OCI-LY3 (cell line): ENCODE data around the gene NTRK2.
A peak's percentile ranks its signal among the peaks of the same experiment; 100 is the strongest.

Experiments used
- H2AFZ ChIP-seq: fragments of 200-600, 300-600 bp; shearing (Covaris generic); 2 replicates; pipeline ENCODE4 v1.6.0; 2014; ENCODE audit warnings: antibody characterized with exemption, low read depth, low read length
- H3K27ac ChIP-seq: fragments of 200-600, 300-600 bp; sonication (generic); 2 replicates; pipeline ENCODE4 v1.5.1; 2014; ENCODE audit warnings: mild to moderate bottlenecking, low read length, moderate library complexity, mixed read lengths
- H3K27me3 ChIP-seq: fragments of 200-600, 300-600 bp; sonication (generic); 2 replicates; pipeline ENCODE4 v1.6.1; 2014; ENCODE audit warnings: low read depth, low read length, mixed read lengths
- H3K36me3 ChIP-seq: fragments of 200-600, 300-600 bp; sonication (generic); replicated peaks from 2 replicates; pipeline ENCODE3; 2014; ENCODE audit warnings: low read depth, low read length, mixed read lengths
- H3K4me1 ChIP-seq: fragments of 300-600, 200-600 bp; sonication (generic); 2 replicates; pipeline ENCODE4 v1.6.1; 2014; ENCODE audit warnings: low read length, mixed read lengths
- H3K4me2 ChIP-seq: fragments of 200-600, 300-600 bp; sonication (generic); 2 replicates; pipeline ENCODE4 v1.6.1; 2014; ENCODE audit warnings: low read length, mixed read lengths
- H3K4me3 ChIP-seq: fragments of 300-600, 200-600 bp; sonication (generic); 2 replicates; pipeline ENCODE4 v1.5.1; 2014; ENCODE audit warnings: antibody characterized with exemption, mild to moderate bottlenecking, low read length, moderate library complexity
- H3K79me2 ChIP-seq: fragments of 300-600, 200-600 bp; shearing (Covaris generic); 2 replicates; pipeline ENCODE4 v1.6.1; 2014; ENCODE audit warnings: mild to moderate bottlenecking, low read length, mixed read lengths
- H3K9ac ChIP-seq: fragments of 300-600, 200-600 bp; shearing (Covaris generic); 2 replicates; pipeline ENCODE4 v1.6.0; 2014; ENCODE audit warnings: mild to moderate bottlenecking, low read length, moderate library complexity
- H3K9me3 ChIP-seq: fragments of 200-600, 300-600 bp; shearing (Covaris generic); 2 replicates; pipeline ENCODE4 v1.6.1; 2014; ENCODE audit warnings: low read length, mixed read lengths; ENCODE audit not compliant: insufficient read depth
- H4K20me1 ChIP-seq: fragments of 200-600, 300-600 bp; sonication (generic); 2 replicates; pipeline ENCODE4 v1.6.1; 2016; ENCODE audit warnings: low read length, mixed read lengths; ENCODE audit not compliant: insufficient read depth
- EZH2phosphoT487 ChIP-seq: fragments of 200-600 bp; shearing (Covaris generic); IDR thresholded peaks from 2 replicates; pipeline ENCODE4 v1.6.1; 2018; ENCODE audit warnings: antibody characterized with exemption, mixed run types, low read depth
- TF ChIP-seq, protein P1 (sequence below): fragments of 200-600, 300-600 bp; sonication (generic); IDR thresholded peaks from 2 replicates; pipeline ENCODE4 v1.5.1; 2014; ENCODE audit warnings: antibody characterized with exemption, low read length, low read depth

Gene NTRK2

GRCh38 chr9:85061969-85062368 lies 392.4 kb downstream of the NTRK2 start:
- Histone ChIP-seq H3K4me3 (no peak overlapping the region), H4K20me1 (no peaks in the 10 kb centered on the region), H3K9me3 (0 out of 2 replicates have a peak, but pooled peaks cover 2% of the 10 kb centered on the region), H3K27me3 (no peaks in the 10 kb centered on the region), H3K79me2 (no peaks in the 10 kb centered on the region), H3K27ac (no peak overlapping the region), H3K4me2 (no peak overlapping the region), H3K9ac (no peak overlapping the region), H3K36me3 (peaks cover 5% of the 10 kb centered on the region), H2AFZ (no peak overlapping the region), H3K4me1 (peaks cover 33% of the 10 kb centered on the region)
- TF ChIP-seq, protein P1, sequence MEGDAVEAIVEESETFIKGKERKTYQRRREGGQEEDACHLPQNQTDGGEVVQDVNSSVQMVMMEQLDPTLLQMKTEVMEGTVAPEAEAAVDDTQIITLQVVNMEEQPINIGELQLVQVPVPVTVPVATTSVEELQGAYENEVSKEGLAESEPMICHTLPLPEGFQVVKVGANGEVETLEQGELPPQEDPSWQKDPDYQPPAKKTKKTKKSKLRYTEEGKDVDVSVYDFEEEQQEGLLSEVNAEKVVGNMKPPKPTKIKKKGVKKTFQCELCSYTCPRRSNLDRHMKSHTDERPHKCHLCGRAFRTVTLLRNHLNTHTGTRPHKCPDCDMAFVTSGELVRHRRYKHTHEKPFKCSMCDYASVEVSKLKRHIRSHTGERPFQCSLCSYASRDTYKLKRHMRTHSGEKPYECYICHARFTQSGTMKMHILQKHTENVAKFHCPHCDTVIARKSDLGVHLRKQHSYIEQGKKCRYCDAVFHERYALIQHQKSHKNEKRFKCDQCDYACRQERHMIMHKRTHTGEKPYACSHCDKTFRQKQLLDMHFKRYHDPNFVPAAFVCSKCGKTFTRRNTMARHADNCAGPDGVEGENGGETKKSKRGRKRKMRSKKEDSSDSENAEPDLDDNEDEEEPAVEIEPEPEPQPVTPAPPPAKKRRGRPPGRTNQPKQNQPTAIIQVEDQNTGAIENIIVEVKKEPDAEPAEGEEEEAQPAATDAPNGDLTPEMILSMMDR, result no peak
- no peak for TF ChIP-seq EZH2phosphoT487

- Histone ChIP-seq H3K9ac (no peak overlapping the region), H3K4me2 (no peak overlapping the region), H3K27ac (no peak overlapping the region), H3K27me3 (no peaks in the 10 kb centered on the region), H4K20me1 (no peaks in the 10 kb centered on the region), H2AFZ (no peak overlapping the region), H3K79me2 (no peaks in the 10 kb centered on the region), H3K36me3 (peaks cover 5% of the 10 kb centered on the region), H3K4me1 (peaks cover 38% of the 10 kb centered on the region), H3K4me3 (no peak overlapping the region), H3K9me3 (0 out of 2 replicates have a peak, but pooled peaks cover 4% of the 10 kb centered on the region)
- TF ChIP-seq EZH2phosphoT487, result no peak
- TF ChIP-seq, protein P1, result no peak
Measured at GRCh38 chr9:85062385-85063022, 393.0 kb downstream of the NTRK2 start.

- Histone ChIP-seq H3K36me3 (peaks cover 11% of the 10 kb centered on the region), H4K20me1 (no peaks in the 10 kb centered on the region), H3K27ac (peak overlapping the region; percentile 33; the same call in 1 of the 2 replicates), H3K79me2 (no peaks in the 10 kb centered on the region), H3K4me2 (peak overlapping the region; percentile 22; the same call in 1 of the 2 replicates), H2AFZ (no peak overlapping the region), H3K9ac (no peak overlapping the region), H3K9me3 (peaks cover 9% of the 10 kb centered on the region; the same call in 1 of the 2 replicates), H3K4me3 (no peak overlapping the region), H3K27me3 (no peaks in the 10 kb centered on the region), H3K4me1 (peaks cover 49% of the 10 kb centered on the region)
- TF ChIP-seq, protein P1, result no peak
- TF ChIP-seq EZH2phosphoT487, result no peak
Measured at GRCh38 chr9:85064811-85065371, 395.4 kb downstream of the NTRK2 start.

GRCh38 chr9:85067792-85068191 lies 398.3 kb downstream of the NTRK2 start:
- no peak overlapping the region for H2AFZ ChIP-seq
- no peak overlapping the region for H3K9ac ChIP-seq
- peaks cover 9% of the 10 kb centered on the region; the same call in 1 of the 2 replicates for H3K9me3 ChIP-seq
- H3K79me2 ChIP-seq, result no peaks in the 10 kb centered on the region
- TF ChIP-seq EZH2phosphoT487, result no peak
- TF ChIP-seq, protein P1, result 0 out of 2 replicates have a peak, but pooled peaks have one; percentile 25
- H3K27me3 ChIP-seq, result no peaks in the 10 kb centered on the region
- H3K4me3 ChIP-seq, result no peak overlapping the region
- H3K27ac ChIP-seq, result peak overlapping the region; percentile 62
- H3K4me1 ChIP-seq, result peaks cover 42% of the 10 kb centered on the region
- H3K4me2 ChIP-seq, result peak overlapping the region; percentile 32
- no peaks in the 10 kb centered on the region for H4K20me1 ChIP-seq
- peaks cover 18% of the 10 kb centered on the region for H3K36me3 ChIP-seq
